NCI-H510A (cell line): ENCODE measurements around the gene TXNRD1.

ENCODE experiments used
- DNase-seq: peaks from one replicate; lab custom pipeline; 2025; lab: John Stamatoyannopoulos, UW

The TXNRD1 gene

DNA sequence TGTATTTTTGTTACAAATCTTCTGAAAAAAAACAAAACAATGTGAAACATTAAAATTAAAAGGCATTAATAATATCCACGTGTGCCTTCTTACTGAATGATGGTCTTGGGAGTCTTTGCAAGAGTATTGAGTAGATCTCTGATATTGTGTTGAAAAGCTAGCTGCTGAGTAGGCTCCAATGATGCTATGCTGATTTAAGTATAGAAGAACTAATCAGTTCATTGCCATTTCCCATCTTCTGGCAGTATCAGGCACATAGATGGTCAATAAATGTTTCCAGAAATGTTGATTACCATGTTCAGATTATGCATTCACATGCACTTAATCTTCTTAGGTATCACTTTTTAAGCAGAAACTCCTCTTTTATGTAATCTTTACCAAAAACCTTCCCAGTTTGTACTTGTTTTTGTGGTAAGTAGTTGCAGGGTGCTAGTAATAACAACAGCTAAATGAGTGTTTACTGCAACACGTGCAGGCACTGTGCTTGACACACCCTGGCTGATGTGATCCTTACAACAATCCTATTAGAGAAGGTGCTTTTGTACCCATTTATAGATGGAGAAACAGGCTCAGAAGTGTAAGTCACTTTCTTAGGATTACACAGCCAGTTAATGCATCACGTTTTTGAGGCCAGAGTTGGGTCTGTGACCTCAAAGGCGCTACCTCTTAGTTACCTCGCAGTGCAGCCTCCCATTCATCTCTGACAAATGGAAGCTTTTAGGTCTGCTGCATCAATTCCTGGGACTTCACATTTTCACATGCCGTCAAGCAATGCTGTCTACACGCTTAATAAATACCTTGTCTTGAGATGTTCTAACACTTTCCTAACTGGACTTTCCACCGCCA is 134.9 kb downstream of the TXNRD1 start:
- DNase-seq, result no peak

- no peak for DNase-seq
Measured at GRCh38 chr12:104351057-104351983, 135.7 kb downstream of the TXNRD1 start.

GRCh38 chr12:104352106-104352713 is 136.6 kb downstream of the TXNRD1 start:
- no peak for DNase-seq

DNA sequence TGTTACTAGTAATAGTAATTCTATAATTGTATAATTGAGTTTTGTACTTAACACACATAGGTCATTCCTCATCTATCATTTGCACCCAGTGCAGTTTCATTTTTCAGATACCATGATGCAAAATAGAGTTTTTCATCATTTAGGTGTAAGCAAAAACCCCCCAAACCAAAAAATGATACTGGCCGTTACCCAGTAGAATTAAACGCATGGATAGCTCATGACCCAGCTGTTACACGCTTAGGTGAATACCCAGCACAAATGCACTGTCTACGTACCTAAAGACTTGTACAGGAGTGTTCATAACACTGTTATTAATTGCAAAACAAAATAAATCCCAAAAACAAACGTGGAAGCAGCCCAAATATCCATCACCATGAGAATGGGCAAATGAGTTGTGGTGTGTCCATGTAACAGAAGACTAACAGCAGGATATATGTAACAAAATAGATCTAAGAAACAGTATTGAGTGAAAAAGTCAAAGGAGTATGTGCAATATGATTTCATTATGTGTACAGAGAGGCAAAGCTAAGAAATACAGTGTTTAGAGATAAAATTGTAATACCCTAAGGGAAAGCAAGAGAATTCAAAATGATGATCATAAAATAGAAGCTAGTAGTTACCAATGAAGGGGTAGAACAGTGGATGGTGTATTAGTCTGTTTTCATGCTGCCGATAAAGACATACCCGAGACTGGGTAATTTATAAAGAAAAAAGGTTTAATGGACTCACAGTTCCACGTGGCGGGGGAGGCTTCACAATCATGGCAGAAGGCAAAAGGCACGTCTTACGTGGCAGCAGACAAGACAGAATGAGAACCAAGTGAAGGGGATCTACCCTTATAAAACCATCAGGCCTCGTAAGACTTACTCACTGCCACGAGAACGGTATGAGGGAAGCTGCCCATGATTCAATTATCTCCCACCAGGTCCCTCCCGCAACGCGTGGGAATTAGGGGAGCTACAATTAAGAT is 137.7 kb downstream of the TXNRD1 start:
- no peak for DNase-seq

DNA sequence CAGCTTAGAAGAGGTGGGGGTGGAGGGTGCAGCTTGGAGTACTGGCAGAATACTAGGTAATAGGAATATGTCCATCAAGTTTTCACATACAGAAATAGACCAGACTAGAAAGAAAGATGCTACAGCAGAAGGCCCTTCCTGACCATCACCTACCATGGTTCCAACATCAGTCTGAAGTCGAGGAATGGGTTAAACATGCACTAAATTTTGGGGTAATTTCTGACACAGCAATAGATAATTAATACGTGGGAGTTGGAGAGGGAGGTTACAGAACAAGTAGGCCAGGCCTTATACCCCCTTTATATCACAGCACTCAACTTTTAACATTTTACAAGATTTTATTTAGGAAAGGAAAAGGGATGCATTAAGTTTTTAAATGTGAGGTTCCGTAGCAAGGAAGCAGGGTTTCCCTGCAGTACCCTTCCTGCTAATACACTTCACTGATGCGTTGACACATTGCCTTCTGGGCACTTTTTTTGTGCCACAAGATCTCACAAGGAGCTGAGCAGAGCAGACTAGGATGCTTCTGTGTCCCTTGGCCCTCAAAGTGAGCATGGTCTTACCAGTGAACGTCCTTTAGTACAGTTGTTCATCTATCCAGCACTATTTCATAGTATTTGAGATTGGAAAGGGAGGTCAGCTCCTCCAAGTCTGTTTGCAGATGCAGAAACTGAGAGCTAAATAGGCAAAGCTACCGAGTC is 138.7 kb downstream of the TXNRD1 start:
- DNase-seq, result no peak

GRCh38 chr12:104354868-104355570 is 139.4 kb downstream of the TXNRD1 start:
- no peak for DNase-seq

DNA sequence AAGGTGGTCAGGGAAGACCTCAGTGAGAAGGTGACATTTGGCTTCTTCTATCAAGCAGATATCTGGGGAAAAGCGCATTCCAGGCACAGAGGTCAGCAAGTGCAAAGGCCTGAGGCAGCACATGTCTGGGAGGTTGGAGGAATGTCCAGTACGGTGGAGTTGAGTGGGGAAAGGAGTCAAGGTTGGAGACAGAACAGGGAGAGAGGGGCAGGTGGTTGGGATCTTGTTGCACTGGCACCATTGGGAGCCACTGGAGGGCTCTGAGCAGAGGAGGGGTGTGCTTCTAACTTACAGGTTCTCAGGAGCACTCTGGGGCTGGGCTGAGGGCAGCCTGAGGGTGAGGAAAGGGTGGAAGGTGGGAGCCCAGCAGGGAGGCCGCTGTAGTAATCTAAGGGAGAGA is 140.1 kb downstream of the TXNRD1 start:
- DNase-seq, result no peak

GRCh38 chr12:104356231-104357115 is 140.9 kb downstream of the TXNRD1 start:
- no peak for DNase-seq

GRCh38 chr12:104357421-104357952 is 141.9 kb downstream of the TXNRD1 start:
- no peak for DNase-seq

DNA sequence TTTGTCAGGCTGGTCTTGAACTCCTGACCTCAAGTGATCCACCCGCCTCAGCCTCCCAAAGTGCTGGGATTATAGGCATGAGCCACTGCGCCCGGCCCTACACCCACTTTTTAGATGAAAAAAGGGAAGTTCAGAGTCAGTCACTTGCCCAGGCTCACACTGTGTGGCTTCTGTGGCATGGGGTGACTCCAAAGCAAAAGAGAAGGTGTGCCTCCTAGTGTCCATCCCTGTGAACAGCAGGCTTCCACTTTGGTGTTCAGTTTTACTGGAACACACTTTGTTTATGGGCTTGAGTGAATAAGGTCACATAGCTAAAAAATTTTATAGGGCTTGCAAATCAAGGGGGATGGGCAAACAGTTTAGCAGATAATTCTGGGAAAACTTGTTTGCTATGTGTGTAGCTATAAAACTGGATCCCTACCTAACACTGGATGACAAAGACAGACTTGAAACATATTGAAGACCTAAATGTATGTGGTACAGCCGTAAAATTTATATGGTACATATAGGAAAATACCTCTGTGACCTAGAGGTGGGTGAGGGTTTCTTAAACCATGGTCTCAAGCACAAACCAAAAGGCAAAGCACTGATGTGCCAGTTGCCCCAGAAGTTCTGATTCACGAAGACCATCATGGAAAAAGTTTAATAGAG is 142.9 kb downstream of the TXNRD1 start:
- DNase-seq, result no peak

DNA sequence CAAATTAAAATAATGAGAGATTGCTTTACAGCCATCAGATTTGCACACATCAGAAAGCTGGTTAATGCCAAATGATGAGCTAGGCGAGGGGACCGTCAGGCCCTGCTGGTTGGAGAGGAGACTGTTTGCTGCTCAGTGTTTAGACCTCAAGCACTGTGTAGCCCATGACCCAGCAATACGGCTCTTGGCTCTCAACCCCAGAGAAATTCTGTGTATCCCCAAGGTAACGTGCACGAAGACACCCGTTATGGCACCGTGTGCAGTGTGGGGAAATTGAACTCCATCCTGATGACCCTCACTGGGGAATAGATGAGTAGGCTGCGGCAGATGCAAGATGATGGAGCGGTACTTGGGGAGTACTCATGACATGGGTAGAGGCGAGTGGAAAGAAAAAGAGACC is 143.6 kb downstream of the TXNRD1 start:
- no peak for DNase-seq

GRCh38 chr12:104360157-104360556 is 144.6 kb downstream of the TXNRD1 start:
- no peak for DNase-seq

GRCh38 chr12:104360983-104361707 is 145.6 kb downstream of the TXNRD1 start:
- DNase-seq, result no peak

DNA sequence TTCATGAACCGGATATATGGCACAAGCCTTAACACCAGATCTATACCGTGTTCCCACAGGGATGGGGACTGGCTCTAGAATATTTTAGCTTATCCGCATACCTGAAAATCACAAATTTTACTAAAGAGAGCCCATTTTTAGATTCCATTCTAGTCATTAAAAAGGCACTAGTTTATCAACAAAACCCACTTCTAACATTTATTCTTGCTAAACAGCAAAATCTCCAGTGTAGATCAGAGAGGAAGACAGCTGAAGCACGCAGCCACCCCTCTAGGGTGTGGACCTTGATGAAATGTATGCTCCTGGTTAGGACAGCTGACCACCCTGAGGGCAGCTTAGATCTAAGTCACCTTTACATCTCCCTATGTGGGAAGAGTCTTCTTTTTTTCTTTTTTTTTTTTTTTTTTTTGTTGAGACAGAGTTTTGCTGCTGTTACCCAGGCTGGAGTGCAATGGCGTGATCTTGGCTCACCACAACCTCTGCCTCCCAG is 150.4 kb downstream of the TXNRD1 start:
- no peak for DNase-seq

- no peak for DNase-seq
Measured at GRCh38 chr12:104369708-104370107, 154.1 kb downstream of the TXNRD1 start.

DNA sequence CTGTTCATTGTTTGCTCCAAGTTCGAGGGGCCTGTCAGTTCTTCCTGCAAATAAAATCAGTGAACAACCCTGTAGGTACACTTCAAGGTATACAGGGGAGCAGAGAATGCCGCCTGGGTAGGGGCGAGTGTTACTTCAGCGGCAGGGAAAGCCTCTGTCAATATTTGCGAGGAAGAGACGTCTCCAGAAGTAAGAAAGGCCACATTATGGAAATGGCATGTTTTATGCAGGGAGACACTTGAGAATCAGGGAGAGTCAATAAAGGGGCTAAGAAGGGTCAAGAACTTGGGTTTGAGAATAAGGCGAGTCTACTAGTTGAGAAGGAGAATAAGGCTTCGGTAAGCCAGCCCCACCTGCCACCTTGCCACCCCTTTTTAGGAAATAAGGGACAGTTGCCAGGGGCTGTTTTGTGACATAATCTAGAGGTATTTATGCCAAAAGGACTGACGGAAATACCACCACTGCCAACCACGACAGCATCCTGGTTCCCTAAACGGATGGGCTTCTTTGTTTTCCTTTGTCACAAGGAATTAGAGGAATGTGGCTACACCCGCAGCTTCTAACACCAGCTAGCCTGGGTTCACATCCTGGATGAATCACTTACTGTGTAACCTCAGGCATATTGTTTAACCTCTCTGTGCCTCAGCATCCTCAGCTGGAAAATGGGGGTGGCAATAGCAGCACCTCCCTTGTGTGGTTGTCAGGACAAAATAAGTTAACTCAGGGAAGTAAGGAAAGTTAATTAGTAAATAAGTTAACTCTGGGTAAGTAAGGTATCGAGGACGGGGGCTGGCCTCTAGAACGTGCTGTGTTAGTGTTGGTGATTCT is 155.7 kb downstream of the TXNRD1 start:
- DNase-seq, result no peak
